ENCODE measurements around the gene CCDC28A.

The CCDC28A gene

DNA sequence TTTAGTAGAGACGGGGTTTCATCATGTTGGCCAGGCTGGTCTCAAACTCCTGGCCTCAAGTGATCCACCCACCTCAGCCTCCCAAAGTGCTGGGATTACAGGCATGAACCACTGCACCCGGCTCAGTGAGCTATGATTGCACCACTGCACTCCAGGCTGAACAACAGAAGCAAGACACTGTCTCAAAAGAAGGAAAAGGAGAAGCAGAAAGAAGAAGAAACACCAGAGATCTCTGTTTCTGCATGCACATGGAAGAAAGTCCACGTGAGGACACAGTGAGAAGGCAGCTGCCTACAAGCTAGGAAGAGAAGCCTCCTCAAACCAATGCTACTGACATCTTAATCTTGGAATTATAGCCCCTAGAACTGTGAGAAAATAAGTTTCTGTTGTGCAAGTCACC, 38.3 kb downstream of the CCDC28A start:
- H3K27me3 Mint-ChIP-seq, result no peaks in the 10 kb centered on the region
- ATAC-seq, result no peak

DNA sequence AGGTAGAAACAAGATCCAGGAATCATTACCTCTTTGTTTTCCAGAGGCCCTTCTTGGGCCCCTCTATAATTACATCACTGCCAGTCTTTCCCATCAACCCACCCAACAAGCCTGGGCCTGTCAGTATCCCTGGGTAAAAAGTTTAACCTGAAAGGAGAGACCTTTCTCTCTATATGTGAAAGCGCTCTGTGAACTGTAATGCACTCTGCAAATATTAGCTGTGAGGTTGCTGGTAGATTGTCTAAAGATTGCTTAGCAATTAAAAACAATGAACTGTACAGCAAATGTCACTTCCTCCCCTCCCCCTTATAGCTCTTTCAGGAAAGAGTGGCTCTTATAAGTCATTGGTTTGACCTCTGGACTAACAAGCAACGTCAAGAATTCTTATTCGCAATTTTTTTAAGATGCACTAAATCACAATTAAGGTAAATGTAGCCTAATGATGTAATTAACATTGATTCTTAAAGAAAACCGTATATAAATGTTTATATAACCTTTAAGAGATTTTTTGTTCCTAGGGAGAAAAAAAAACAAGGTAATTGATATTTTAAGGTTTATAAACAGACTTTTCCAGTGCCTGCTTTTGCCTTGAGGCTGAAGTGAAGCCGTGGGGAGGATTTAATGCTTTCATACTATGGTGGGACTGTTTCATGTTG, 40.7 kb downstream of the CCDC28A start:
- Mint-ChIP-seq H3K9me3 (no peaks in the 10 kb centered on the region), H3K4me1 (peaks cover 33% of the 10 kb centered on the region), H3K27ac (no peak overlapping the region), H3K36me3 (no peaks in the 10 kb centered on the region), H3K27me3 (no peaks in the 10 kb centered on the region), H3K4me3 (no peak overlapping the region)
- ATAC-seq, result no peak

More for the DNA sequence above, 38.3 kb downstream of the CCDC28A start:
- H3K36me3 Mint-ChIP-seq, result no peaks in the 10 kb centered on the region
- H3K4me3 Mint-ChIP-seq, result no peak overlapping the region
- no peak overlapping the region for H3K27ac Mint-ChIP-seq
- peaks cover 22% of the 10 kb centered on the region for H3K4me1 Mint-ChIP-seq
- H3K9me3 Mint-ChIP-seq, result no peaks in the 10 kb centered on the region

GRCh38 chr6:138815221-138815620, 41.7 kb downstream of the CCDC28A start:
- peak overlapping the region; percentile 94 for H3K27ac Mint-ChIP-seq
- peaks cover 42% of the 10 kb centered on the region for H3K4me1 Mint-ChIP-seq
- H3K27me3 Mint-ChIP-seq, result no peaks in the 10 kb centered on the region
- no peaks in the 10 kb centered on the region for H3K9me3 Mint-ChIP-seq
- H3K36me3 Mint-ChIP-seq, result no peaks in the 10 kb centered on the region
- H3K4me3 Mint-ChIP-seq, result no peak overlapping the region
- no peak for ATAC-seq

DNA sequence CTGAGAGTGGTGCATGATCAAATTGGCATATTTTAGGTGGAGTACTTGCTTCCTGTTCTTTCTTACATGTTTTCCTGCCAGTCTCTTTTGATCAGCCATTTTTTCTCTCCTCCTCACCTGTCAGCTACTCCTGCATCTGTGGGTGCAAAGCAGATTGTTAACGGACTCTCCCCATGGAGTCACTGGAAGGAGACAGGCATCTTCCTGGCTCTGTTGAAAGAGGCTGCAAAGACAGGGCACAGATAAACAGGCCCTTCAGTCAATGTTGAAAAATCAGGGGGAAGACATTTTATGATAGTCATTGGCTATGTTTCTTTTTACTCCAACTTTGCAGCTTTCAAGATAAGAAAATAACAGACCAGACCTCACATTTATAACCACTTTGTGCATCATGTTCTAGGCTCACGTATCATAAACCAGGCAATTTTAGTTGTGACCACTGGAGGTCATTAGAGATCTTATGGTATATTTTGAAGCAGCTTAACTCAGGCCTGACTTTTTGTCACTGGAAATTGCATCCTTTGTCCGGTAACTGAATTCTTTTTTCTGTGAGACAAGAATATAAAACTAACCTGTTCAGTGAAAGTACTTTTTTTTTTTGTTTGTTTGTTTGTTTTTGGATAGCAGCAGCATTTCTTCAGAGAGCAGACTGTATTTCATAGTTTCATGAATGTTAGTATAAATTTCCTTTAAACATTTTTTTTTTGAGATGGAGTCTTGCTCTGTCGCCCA, 42.4 kb downstream of the CCDC28A start:
- Mint-ChIP-seq H3K4me3 (no peak overlapping the region), H3K4me1 (peaks cover 49% of the 10 kb centered on the region), H3K27ac (peak overlapping the region; percentile 94), H3K27me3 (no peaks in the 10 kb centered on the region), H3K9me3 (no peaks in the 10 kb centered on the region), H3K36me3 (no peaks in the 10 kb centered on the region)
- ATAC-seq, result no peak

DNA sequence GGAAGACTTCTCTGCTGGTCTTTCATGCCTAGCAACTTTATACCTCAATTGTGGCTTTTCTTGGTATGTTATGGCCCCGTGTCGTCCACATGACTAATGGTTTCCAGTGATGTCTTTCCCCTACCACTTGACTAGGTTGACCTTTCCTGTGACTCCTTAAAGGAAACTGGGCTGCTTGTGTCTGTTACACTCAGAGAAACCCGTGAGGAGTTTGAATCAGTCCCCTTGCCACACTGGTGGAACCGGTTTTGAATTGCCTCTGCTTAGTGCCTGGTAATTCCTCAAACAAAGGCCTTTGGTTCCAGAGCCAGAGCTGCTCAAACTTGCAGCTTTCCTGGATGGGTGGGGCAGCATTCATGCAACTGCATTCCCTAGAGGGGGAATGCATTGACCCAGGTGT, 44.2 kb downstream of the CCDC28A start:
- no peaks in the 10 kb centered on the region for H3K9me3 Mint-ChIP-seq
- H3K4me1 Mint-ChIP-seq, result peaks cover 55% of the 10 kb centered on the region
- no peaks in the 10 kb centered on the region for H3K27me3 Mint-ChIP-seq
- ATAC-seq, result peak; percentile 82
- H3K4me3 Mint-ChIP-seq, result peak overlapping the region; percentile 50
- H3K36me3 Mint-ChIP-seq, result no peaks in the 10 kb centered on the region
- H3K27ac Mint-ChIP-seq, result peak overlapping the region; percentile 94

DNA sequence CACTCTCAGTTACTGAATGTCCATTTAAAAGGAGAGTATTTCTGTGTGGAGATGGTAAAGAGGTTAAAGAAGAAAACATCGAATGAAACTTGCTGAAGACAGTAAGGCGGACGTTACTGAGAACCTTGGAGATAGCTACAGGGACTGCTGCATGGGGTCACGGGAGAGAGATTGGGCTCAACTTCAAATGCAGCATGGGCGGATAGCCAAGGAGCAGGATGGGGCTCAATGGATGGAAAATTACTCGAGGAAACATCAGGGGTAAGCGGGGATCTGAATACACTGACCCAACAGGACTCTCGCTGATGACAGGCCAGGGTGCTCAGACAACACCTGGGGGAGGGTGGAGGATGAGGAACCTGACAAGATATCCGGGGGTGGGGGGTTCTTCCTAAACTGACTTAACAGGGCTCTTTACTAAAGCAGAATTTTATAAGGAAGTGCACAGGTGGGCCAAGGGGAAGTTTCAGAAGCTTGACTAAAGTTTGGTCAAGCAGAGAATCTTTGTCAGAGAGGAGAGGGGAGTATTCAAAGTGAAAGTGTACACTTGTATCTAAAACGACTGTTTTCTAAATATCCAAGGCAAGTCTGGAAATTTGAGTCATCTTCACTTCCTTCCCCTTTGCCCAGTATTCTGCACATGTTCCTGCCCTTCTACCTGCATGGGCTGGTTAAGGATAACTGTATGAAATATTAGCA, 45.1 kb downstream of the CCDC28A start:
- H3K9me3 Mint-ChIP-seq, result no peaks in the 10 kb centered on the region
- peaks cover 55% of the 10 kb centered on the region for H3K4me1 Mint-ChIP-seq
- H3K27ac Mint-ChIP-seq, result peak overlapping the region; percentile 94
- peak overlapping the region; percentile 50 for H3K4me3 Mint-ChIP-seq
- no peaks in the 10 kb centered on the region for H3K36me3 Mint-ChIP-seq
- ATAC-seq, result peak; percentile 87
- no peaks in the 10 kb centered on the region for H3K27me3 Mint-ChIP-seq

GRCh38 chr6:138821519-138821918, 48.0 kb downstream of the CCDC28A start:
- no peaks in the 10 kb centered on the region for H3K9me3 Mint-ChIP-seq
- H3K27ac Mint-ChIP-seq, result peak overlapping the region; percentile 56
- no peak overlapping the region for H3K4me3 Mint-ChIP-seq
- peaks cover 45% of the 10 kb centered on the region for H3K4me1 Mint-ChIP-seq
- ATAC-seq, result no peak
- H3K27me3 Mint-ChIP-seq, result no peaks in the 10 kb centered on the region
- H3K36me3 Mint-ChIP-seq, result no peaks in the 10 kb centered on the region

- Mint-ChIP-seq H3K4me1 (peaks cover 19% of the 10 kb centered on the region), H3K27me3 (no peaks in the 10 kb centered on the region), H3K4me3 (no peak overlapping the region), H3K9me3 (peaks cover 3% of the 10 kb centered on the region), H3K27ac (no peak overlapping the region), H3K36me3 (no peaks in the 10 kb centered on the region)
- no peak for ATAC-seq
Measured at GRCh38 chr6:138824482-138825144, 51.0 kb downstream of the CCDC28A start.

- H3K36me3 Mint-ChIP-seq, result no peaks in the 10 kb centered on the region
- H3K27ac Mint-ChIP-seq, result no peak overlapping the region
- peaks cover 3% of the 10 kb centered on the region for H3K9me3 Mint-ChIP-seq
- no peaks in the 10 kb centered on the region for H3K27me3 Mint-ChIP-seq
- no peak for ATAC-seq
- H3K4me3 Mint-ChIP-seq, result no peak overlapping the region
- no peaks in the 10 kb centered on the region for H3K4me1 Mint-ChIP-seq
Measured at GRCh38 chr6:138830248-138830647, 56.7 kb downstream of the CCDC28A start.

DNA sequence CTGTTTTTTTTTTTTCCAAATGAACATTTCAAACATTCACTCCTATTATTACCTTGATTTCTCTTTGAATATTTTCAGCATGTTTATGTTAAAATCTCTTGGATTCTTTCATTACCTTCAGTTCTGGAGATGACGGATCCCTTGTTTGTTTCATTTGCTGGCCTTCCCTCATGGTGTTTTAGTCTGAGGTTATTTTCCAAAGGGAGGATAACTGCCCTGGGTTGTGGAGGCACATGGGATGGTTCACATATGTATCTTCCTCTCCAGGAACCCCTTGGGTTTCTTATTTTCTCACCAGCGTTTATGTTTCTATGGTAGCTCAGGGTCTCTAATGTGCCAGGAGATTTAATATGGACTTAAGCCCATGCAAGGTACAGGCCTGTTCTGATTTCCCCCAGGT, 58.6 kb downstream of the CCDC28A start:
- Mint-ChIP-seq H3K4me3 (no peak overlapping the region), H3K4me1 (no peaks in the 10 kb centered on the region), H3K27me3 (no peaks in the 10 kb centered on the region), H3K36me3 (no peaks in the 10 kb centered on the region), H3K27ac (no peak overlapping the region), H3K9me3 (no peaks in the 10 kb centered on the region)
- no peak for ATAC-seq

- Mint-ChIP-seq H3K4me3 (no peak overlapping the region), H3K36me3 (no peaks in the 10 kb centered on the region), H3K27me3 (no peaks in the 10 kb centered on the region), H3K4me1 (no peaks in the 10 kb centered on the region), H3K9me3 (no peaks in the 10 kb centered on the region), H3K27ac (no peak overlapping the region)
- no peak for ATAC-seq
Measured at GRCh38 chr6:138833816-138834539, 60.4 kb downstream of the CCDC28A start.

DNA sequence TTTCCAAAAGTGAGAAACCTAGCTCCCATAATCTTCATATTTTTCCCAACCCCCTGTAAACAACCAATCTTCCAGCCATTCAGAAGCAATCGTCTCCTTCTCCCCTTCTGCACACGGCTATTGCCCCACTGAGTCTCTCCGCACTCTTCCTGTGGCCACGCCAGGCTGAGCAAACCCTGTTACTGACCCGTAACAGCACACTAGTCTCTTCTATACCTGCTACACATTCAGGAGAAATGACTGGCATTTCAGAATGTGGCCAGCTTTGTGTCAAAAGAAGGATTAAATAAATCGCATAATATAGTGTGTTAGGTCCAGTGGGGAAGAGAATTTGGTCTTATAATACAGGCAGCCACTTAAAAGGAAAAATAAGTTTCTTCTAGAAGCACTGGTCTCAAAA, 63.7 kb downstream of the CCDC28A start:
- ATAC-seq, result no peak
- Mint-ChIP-seq H3K9me3 (peaks cover 3% of the 10 kb centered on the region), H3K4me3 (no peak overlapping the region), H3K27ac (no peak overlapping the region), H3K4me1 (no peaks in the 10 kb centered on the region), H3K36me3 (no peaks in the 10 kb centered on the region), H3K27me3 (no peaks in the 10 kb centered on the region)

Data from stimulated activated memory B cell treated with anti-CD40 and anti-IgM and Interleukin-4, amounts not matched to agents 10 μg/mL and 1 μg/mL and 100 μg/mL, for 72 hours (primary cell).